Stimulated activated CD8-positive, alpha-beta memory T cell treated with anti-CD3 and anti-CD28 coated beads, Interleukin-15, amount 100 ng/mL, for 48 hours (primary cell): ENCODE data around the gene EPS8L2.

Source experiments
- DNase-seq, 2 donors: peaks; one replicate each; pipeline ENCODE4 v3.0.0-alpha.2; 2020; ENCODE audit warnings: low read depth in 2 of 2

Gene EPS8L2

DNA sequence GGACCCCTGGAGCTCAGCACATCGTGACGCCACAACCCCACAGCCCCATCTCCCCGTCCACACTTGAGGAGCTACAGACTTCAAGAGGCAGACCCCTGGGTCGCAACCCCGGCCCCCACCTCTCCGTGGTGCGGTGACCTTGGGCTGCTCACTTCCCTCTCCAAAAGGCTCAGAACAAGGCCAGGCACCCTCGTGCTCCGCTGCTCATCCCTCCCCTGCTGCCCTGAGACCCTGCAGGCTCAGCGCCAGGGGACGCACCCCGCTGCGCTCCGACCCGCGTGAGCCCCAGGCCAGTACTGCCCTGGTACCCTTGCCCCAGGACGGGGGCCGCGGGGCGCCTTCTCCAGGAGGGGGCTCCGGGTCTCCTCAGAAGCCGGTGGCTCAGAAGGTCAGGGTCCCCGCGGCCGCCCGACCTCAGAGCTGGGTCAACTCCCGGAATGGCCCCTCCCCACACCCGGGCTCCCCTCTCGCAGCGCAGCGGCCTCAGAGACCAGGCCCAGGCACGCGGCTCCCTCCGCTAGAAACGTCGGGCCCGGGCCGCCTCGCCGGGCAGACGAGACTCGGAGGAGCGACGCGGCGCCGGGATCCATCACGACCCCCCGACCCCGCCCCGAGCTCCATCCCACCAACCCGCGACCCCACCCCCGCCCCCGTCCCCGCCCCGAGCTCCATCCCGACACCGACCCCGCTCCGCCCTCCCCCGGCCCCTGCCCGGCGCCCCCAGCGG lies 70.7 kb downstream of the EPS8L2 start:
- DNase-seq = no peak
